GM12878 (cell line): ENCODE data around the gene PC. TPM values are rescaled to one million over a fixed set of nuclear protein-coding genes. Genes with fewer than 3 reads are reported as not detected.
A peak's percentile ranks its signal among the peaks of the same experiment; 100 is the strongest.

Source experiments
- CEBPZ ChIP-seq: fragments of 150-350 bp; IDR thresholded peaks from 2 replicates; pipeline ENCODE4 v1.6.1; 2016; ENCODE audit warnings: low read depth, low read length
- ESRRA ChIP-seq: IDR thresholded peaks from 2 replicates; pipeline ENCODE4 v1.6.1; 2012; ENCODE audit warnings: mild to moderate bottlenecking, low read length, improper control_type of control experiment
- EZH2 ChIP-seq: IDR thresholded peaks from 2 replicates; pipeline ENCODE4 v1.6.1; 2012; ENCODE audit warnings: low read depth, mild to moderate bottlenecking, control low read depth, inconsistent platforms, low read length, borderline replicate concordance; ENCODE audit not compliant: control insufficient read depth
- NFYB ChIP-seq: IDR thresholded peaks from 2 replicates; pipeline ENCODE4 v1.6.1; 2011; ENCODE audit warnings: low read depth, mild to moderate bottlenecking, low read length, improper control_type of control experiment, moderate library complexity; ENCODE audit not compliant: insufficient read depth
- NR2C2 ChIP-seq: IDR thresholded peaks from 2 replicates; pipeline ENCODE4 v1.6.1; 2011; ENCODE audit warnings: borderline replicate concordance, low read depth; ENCODE audit not compliant: control insufficient read depth, insufficient read length
- ZSCAN29 ChIP-seq: fragments of 450-650 bp; IDR thresholded peaks from 2 replicates; pipeline ENCODE4 v1.6.1; 2017; ENCODE audit warnings: mild to moderate bottlenecking, moderate library complexity
- polyA plus RNA-seq, 11 experiments: library from polyadenylated mRNA; depleted of rRNA in 4 of 11; unstranded in 6 of 11; stranded (reverse) in 5 of 11; fragments of >200 nt; fragmentation: Nextera tagmentation in 4 of 11; fragmentation: Illumina TruSeq in 1 of 11; extraction: Ambion mirVana in 4 of 11; extraction: Trizol in 1 of 11; gene quantifications; 1 replicate in 1 of 11; 2 replicates in 10 of 11; pipeline versions ENCODE4 v1.2.1 to v1.2.3, GENCODE V29; 2011 to 2016; ENCODE audit warnings: inconsistent platforms in 2 of 11, missing spikeins in 2 of 11, low read depth in 1 of 11
- total RNA-seq, 4 experiments: library from RNA; depleted of rRNA in 3 of 4; stranded (reverse); fragments of >200 nt in 3 of 4; fragmentation: Illumina TruSeq in 1 of 4; extraction: Trizol in 1 of 4; gene quantifications; 2 replicates each; pipeline versions ENCODE4 v1.2.1 to v1.2.3, GENCODE V29; 2013 to 2021
- TF ChIP-seq, protein P1 (sequence below): fragments of 450-650 bp; IDR thresholded peaks from 2 replicates; pipeline ENCODE4 v1.6.1; 2017; ENCODE audit warnings: mild to moderate bottlenecking, moderate library complexity
- TF ChIP-seq, protein P2 (sequence below): fragments of 450-650 bp; formaldehyde crosslinking; IDR thresholded peaks from 2 replicates; pipeline ENCODE4 v1.4.0; 2020; ENCODE audit warnings: mild to moderate bottlenecking, moderate library complexity
- TF ChIP-seq, protein P3 (sequence below): IDR thresholded peaks from 2 replicates; pipeline ENCODE4 v1.6.1; 2011; ENCODE audit warnings: low read depth, low read length, improper control_type of control experiment, borderline replicate concordance

Gene PC
- total and polyA plus RNA-seq, 10 of the 15 experiments (the other 5 are each of a cell fraction or from before 2014, with no cell fraction given), result 0.22 to 10.3 (median 4.5) TPM

GRCh38 chr11:66842896-66843775 is 115.0 kb downstream of the PC start, which contains the start of gene RCE1 (continued):
- TF ChIP-seq, protein P1, sequence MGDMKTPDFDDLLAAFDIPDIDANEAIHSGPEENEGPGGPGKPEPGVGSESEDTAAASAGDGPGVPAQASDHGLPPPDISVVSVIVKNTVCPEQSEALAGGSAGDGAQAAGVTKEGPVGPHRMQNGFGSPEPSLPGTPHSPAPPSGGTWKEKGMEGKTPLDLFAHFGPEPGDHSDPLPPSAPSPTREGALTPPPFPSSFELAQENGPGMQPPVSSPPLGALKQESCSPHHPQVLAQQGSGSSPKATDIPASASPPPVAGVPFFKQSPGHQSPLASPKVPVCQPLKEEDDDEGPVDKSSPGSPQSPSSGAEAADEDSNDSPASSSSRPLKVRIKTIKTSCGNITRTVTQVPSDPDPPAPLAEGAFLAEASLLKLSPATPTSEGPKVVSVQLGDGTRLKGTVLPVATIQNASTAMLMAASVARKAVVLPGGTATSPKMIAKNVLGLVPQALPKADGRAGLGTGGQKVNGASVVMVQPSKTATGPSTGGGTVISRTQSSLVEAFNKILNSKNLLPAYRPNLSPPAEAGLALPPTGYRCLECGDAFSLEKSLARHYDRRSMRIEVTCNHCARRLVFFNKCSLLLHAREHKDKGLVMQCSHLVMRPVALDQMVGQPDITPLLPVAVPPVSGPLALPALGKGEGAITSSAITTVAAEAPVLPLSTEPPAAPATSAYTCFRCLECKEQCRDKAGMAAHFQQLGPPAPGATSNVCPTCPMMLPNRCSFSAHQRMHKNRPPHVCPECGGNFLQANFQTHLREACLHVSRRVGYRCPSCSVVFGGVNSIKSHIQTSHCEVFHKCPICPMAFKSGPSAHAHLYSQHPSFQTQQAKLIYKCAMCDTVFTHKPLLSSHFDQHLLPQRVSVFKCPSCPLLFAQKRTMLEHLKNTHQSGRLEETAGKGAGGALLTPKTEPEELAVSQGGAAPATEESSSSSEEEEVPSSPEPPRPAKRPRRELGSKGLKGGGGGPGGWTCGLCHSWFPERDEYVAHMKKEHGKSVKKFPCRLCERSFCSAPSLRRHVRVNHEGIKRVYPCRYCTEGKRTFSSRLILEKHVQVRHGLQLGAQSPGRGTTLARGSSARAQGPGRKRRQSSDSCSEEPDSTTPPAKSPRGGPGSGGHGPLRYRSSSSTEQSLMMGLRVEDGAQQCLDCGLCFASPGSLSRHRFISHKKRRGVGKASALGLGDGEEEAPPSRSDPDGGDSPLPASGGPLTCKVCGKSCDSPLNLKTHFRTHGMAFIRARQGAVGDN, result peak; percentile 71
- TF ChIP-seq CEBPZ (no peak), NFYB (no peak), NR2C2 (no peak), ESRRA (peak; percentile 53; the same call in 1 of the 2 replicates), EZH2 (no peak), ZSCAN29 (0 out of 2 replicates have a peak, but pooled peaks have one; percentile 8)
- TF ChIP-seq, protein P2, sequence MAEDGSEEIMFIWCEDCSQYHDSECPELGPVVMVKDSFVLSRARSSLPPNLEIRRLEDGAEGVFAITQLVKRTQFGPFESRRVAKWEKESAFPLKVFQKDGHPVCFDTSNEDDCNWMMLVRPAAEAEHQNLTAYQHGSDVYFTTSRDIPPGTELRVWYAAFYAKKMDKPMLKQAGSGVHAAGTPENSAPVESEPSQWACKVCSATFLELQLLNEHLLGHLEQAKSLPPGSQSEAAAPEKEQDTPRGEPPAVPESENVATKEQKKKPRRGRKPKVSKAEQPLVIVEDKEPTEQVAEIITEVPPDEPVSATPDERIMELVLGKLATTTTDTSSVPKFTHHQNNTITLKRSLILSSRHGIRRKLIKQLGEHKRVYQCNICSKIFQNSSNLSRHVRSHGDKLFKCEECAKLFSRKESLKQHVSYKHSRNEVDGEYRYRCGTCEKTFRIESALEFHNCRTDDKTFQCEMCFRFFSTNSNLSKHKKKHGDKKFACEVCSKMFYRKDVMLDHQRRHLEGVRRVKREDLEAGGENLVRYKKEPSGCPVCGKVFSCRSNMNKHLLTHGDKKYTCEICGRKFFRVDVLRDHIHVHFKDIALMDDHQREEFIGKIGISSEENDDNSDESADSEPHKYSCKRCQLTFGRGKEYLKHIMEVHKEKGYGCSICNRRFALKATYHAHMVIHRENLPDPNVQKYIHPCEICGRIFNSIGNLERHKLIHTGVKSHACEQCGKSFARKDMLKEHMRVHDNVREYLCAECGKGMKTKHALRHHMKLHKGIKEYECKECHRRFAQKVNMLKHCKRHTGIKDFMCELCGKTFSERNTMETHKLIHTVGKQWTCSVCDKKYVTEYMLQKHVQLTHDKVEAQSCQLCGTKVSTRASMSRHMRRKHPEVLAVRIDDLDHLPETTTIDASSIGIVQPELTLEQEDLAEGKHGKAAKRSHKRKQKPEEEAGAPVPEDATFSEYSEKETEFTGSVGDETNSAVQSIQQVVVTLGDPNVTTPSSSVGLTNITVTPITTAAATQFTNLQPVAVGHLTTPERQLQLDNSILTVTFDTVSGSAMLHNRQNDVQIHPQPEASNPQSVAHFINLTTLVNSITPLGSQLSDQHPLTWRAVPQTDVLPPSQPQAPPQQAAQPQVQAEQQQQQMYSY (CRISPR knock-in tag), result no peak
- TF ChIP-seq, protein P3, sequence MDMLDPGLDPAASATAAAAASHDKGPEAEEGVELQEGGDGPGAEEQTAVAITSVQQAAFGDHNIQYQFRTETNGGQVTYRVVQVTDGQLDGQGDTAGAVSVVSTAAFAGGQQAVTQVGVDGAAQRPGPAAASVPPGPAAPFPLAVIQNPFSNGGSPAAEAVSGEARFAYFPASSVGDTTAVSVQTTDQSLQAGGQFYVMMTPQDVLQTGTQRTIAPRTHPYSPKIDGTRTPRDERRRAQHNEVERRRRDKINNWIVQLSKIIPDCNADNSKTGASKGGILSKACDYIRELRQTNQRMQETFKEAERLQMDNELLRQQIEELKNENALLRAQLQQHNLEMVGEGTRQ, result no peak
